ENCODE results near the gene NEDD4L.

DNA sequence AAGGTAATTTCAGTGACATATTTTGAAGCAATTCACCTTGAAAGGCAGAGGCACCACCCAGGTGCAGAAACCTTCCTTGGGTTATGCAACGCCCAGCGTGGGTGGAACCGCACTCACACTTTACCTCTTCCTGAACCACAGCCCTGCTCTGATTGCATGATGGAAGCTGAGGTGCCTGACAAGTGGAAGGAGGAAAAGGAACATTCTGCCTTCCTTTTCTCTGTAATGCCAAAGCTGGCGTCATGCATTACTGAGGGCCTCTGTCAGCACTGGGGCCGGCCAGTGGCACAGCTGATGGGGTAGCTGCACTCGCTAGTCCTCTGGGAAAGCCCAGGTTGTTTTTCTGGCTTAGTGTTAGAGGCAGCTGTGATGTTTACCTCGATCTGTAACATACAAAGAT is 266.5 kb downstream of the NEDD4L start:
- TF ChIP-seq, protein P1, sequence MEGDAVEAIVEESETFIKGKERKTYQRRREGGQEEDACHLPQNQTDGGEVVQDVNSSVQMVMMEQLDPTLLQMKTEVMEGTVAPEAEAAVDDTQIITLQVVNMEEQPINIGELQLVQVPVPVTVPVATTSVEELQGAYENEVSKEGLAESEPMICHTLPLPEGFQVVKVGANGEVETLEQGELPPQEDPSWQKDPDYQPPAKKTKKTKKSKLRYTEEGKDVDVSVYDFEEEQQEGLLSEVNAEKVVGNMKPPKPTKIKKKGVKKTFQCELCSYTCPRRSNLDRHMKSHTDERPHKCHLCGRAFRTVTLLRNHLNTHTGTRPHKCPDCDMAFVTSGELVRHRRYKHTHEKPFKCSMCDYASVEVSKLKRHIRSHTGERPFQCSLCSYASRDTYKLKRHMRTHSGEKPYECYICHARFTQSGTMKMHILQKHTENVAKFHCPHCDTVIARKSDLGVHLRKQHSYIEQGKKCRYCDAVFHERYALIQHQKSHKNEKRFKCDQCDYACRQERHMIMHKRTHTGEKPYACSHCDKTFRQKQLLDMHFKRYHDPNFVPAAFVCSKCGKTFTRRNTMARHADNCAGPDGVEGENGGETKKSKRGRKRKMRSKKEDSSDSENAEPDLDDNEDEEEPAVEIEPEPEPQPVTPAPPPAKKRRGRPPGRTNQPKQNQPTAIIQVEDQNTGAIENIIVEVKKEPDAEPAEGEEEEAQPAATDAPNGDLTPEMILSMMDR (IDR thresholded peaks at IDR 0.05) = no peak
- peak in 1 of 2 donors; percentile 21 for TF ChIP-seq POLR2A (IDR thresholded peaks at IDR 0.05)
- TF ChIP-seq EP300 (IDR thresholded peaks at IDR 0.05) = peak in 1 of 4 donors; percentile 60

All from sigmoid colon (tissue), 4 donors.